GM18909 (cell line): ENCODE data around the gene FAH.
A peak's percentile ranks its signal among the peaks of the same experiment; 100 is the strongest.
"Not testable (repeated sequence)": the region's sequence is repeated elsewhere in the genome, so short reads cannot be mapped to it uniquely, and the experiment has no call there.

Source experiments
- ATAC-seq: cut with Tn5 transposase; IDR thresholded peaks from one replicate; pipeline ENCODE4 v1.9.1; 2021; ENCODE audit warnings: mild to moderate bottlenecking; ENCODE audit not compliant: unreplicated experiment, poor library complexity

FAH gene

GRCh38 chr15:80152896-80153876, at the start of gene FAH:
Gene FAH (plus strand): TSS chr15:80152999. CDS start chr15:80153055, 56 bp downstream.
- peak; percentile 62 for ATAC-seq

DNA sequence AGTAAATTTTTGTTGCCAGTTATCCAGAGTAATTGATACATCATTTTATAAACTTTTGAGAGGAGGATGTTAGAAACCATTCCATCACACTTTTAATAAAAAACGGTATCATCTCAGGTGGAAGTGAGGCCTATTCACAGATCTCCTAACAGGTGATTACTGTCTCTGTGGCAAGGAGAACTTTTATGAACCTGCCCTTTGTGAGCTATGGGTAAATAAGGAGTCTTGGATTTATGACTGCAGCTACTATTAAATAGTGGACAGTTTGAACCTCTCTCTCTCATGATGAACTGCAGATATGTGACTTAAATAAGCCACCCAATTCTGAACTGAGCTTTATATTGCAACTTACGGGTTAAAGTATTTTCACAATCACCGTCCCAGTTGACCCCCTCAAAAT, 47.6 kb upstream of the FAH start:
- ATAC-seq = no peak

DNA sequence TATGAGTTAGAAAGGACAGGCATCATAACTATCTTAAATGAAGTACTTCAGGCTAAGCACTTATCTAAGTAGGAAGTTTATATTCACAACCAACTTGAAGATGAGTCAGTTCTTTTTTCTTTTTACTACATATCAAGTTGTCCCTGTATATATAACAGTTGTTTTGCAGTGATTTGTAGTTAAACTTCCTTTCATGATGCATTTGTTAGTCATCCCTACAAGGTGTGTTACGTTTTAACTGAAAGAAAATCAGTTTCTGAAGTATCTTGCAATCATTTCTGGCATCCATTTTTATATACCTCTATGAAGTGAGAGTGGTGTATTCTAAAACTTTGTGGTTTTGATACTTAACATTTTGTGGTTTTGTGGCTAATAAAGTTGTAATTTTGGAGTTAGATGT, 47.2 kb upstream of the FAH start:
- no peak for ATAC-seq

- no peak for ATAC-seq
These were observed 46.7 kb upstream of the FAH start for GRCh38 chr15:80106051-80106450.

GRCh38 chr15:80107204-80107603, 45.6 kb upstream of the FAH start:
- ATAC-seq = no peak

DNA sequence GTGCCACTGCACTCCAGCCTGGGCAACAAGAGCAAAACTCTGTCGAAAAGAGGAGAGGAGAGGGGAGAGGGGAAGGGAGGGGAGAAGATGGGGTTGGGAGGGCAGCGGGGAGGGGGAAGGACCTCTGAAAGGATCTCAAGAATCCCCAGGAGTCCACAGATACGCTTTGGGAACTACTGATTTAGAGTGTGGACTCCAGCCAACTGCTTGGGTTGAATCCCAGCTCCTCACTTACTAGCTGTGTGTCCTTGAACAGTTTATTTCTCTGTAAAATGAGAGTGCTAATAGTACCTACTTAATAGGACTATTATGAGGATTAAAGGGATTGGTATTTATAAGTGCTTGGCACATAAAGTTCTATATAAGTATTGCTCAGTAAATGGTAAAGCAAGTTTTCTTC, 45.0 kb upstream of the FAH start:
- no peak for ATAC-seq

DNA sequence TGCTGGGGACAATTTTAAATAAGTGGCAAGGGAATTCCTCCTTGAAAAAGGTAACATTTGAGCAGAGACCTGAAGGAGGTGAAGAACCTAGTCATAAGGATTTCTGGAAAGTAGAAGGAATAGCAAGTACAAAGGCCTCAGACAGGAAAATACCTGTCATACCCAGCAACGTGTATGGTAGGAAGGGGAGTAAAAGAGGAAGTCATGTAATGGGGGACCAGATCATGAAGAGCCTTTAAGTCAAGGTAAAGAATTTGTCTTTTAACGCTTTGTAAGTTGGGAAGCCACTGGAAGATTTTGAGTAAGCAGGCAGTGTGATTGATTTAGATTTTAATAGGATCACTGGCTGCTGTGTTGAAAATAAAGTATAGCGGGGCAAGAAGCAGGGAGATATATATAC, 43.4 kb upstream of the FAH start:
- ATAC-seq = no peak

DNA sequence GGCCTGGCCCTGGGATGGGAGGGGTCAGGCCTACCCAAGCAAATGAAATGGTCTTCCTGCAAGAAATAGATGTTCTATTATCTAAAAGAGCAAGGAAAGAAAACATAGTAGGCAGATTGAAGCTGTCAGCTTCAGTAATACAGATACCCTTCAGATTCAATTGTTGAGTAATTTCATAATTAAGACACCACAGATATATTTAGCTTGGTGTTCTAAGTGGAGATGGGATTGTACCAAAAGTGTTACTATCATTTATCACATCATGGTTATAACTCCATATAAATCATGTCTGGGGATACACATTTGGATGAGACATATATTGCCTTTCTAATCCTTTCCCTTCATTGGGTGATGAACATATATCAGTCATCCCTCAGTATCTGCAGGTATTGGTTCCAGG, 41.9 kb upstream of the FAH start:
- no peak for ATAC-seq

GRCh38 chr15:80114114-80114513, 38.7 kb upstream of the FAH start:
- ATAC-seq = no peak

- no peak for ATAC-seq
These were observed 37.8 kb upstream of the FAH start for GRCh38 chr15:80115021-80115420.

DNA sequence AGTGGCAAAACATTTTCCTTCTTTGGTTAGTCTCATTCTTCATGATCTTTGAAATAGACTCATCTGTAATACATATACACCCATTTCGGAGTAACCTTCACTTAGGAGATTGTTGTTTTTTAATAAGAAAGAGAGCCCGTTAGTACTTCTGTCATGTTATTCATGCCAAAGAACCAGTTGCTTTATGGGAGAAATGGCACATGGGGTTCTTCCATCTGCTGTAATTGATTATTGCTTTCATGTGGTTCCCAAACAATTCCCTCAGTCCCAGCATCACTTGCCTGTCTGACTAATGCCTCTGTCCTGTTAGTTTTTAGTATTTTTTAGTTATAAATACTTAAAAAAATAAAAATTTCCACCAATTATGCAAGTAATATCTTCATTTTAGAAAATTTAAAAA, 33.8 kb upstream of the FAH start:
- no peak for ATAC-seq

- no peak for ATAC-seq
These were observed 32.2 kb upstream of the FAH start for GRCh38 chr15:80120636-80121035.

- ATAC-seq = no peak
These were observed 31.3 kb upstream of the FAH start for GRCh38 chr15:80121546-80121945.

DNA sequence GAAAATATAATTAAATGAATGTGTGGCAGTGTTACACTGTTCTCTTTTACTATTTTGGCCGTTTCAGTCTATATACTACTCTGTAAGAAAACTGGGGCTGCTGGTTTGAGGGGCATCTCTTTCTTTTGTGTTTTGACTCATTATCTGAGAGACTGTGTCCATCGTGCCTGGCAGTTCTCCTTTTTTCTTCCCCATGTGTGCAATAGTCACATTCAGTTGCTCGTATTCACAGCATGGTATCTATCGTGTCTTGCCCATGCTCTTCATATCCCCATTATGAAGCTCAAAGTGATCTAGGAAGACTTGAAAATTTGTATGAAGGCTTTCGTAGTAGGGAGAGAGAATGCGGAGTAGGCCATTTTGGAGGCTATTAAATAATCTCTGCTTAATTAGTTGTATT, 29.8 kb upstream of the FAH start:
- ATAC-seq = no peak

DNA sequence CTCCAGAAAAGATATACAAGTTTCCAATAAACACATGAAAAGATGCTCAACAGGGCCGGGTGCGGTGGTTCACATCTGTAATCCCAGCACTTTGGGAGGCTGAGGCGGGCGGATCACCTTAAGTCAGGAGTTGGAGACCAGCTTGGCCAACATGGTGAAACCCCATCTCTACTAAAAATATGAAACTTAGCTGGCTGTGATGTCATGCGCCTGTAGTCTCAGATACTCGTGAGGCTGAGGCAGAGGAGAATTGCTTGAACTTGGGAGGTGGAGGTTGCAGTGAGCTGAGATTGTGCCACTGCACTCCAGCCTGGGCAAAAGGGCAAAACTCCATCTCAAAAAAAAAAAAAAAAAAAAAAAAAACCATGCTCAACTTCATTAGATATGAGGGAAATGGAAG, 25.5 kb upstream of the FAH start:
- ATAC-seq = not testable (repeated sequence)

- ATAC-seq = no peak
These were observed 24.9 kb upstream of the FAH start for GRCh38 chr15:80127911-80128310.

DNA sequence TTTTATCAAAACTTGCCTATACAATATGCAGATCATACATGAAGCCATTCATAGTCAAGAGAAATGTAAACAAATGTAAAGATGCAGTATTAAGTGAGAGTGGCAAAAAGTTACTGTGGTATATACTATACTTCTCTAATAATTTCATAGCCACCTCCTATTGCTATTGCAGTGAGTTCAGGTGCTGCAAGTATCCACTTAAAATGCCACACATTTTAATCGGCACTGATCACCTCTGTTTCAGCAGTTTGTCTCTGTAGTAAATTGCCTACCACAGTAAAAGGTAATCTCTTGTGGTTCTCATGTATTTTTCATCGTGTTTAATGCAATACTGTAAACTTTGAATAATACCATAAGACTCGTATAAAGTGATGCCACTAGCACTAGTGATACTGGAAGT, 20.4 kb upstream of the FAH start:
- no peak for ATAC-seq

GRCh38 chr15:80136854-80137253, 15.9 kb upstream of the FAH start:
- no peak for ATAC-seq

DNA sequence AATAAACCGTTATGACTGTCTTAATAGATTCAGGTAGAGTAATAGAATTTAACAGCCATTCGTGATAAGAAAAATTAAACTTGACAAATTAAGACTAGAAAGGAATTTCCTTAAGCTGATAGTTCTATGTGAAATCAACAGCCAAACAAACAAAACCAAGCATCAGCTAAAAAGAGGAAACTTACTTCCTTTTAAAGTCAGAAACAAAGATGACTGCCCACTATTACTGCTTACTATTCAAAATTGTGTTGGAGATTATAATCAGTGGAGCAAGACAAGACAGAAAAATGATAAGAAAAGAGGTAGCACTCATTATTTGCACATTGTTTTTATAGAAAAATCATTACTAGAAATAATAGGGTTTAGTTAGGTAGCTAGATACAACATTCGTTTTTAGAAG, 13.8 kb upstream of the FAH start:
- ATAC-seq = no peak

GRCh38 chr15:80140909-80141308, 11.9 kb upstream of the FAH start:
- ATAC-seq = no peak

DNA sequence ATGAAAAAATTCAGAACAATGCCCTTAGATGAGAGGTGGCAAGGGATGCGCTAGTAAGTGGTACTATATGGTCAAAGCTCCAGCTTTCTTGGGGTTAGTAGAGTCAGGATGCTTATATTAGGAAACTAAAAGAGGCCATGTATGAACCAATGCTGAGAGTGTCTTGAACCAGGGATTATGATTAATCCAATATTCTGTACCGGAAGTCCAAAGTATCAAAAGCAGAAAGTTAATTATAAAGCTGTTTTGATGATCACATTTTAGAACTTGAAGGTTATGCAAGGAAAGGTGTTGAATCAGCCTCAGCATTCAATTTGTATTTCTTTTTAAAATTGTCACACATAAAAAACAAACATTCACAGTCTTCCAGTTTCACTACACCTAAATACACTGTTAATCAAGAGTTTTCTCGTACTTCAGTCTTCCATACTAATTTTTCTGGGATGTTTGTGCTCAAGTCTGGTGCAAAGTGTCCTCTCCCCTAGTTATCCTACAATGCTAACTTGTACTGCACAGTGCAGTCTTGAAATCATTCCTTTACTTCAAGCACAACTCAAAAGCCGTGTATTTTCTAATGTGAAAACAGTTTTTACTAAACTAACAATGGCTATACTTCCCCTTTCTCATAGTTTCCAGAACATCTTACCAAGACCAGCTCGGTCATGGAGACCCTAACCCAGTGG, 10.7 kb upstream of the FAH start:
- no peak for ATAC-seq

DNA sequence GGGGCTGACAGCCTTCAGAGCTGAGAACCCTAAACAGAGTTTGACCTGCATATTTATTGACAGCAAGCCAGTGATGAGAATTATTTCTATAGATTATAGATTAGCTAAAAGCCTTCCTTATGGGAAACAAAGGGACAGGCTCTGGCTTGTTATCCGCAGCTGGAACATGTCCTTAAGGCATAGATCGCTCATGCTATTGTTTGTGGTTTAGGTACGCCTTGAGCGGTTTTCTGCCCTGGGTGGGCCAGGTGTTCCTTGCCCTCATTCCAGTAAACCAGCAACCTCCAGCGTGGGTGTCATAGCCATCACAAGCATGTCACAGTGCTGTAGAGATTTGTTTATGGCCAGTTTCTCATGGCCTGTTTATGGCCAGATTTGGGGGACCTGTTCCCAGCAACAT, 10.2 kb upstream of the FAH start:
- ATAC-seq = no peak
